GM12874 (cell line): ENCODE data around the gene P2RX7.

ENCODE experiments used
- TF ChIP-seq, protein P1 (sequence below): IDR thresholded peaks from 2 replicates; pipeline ENCODE4 v1.5.1; 2011; ENCODE audit warnings: low read depth, mild to moderate bottlenecking, control low read depth, low read length, moderate library complexity; ENCODE audit not compliant: insufficient read depth

The P2RX7 gene

DNA sequence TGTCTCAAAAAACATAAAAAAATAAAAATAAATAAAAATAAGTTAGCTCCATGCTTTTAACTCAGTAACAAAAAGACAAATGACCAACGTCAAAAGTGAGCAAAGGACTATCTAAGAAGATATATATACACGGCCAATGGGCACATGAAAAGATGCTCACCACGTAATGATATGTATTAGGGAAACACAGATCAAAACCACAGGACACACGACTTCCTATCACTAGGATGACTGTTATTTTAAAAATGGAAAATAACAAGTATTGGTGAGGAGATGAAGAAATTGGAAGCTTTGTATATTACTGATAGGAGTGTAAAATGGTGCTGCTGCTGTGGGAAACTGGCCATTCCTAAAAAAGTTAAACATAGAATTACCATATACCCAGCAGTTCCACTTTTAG lies 20.2 kb upstream of the P2RX7 start:
- TF ChIP-seq, protein P1, sequence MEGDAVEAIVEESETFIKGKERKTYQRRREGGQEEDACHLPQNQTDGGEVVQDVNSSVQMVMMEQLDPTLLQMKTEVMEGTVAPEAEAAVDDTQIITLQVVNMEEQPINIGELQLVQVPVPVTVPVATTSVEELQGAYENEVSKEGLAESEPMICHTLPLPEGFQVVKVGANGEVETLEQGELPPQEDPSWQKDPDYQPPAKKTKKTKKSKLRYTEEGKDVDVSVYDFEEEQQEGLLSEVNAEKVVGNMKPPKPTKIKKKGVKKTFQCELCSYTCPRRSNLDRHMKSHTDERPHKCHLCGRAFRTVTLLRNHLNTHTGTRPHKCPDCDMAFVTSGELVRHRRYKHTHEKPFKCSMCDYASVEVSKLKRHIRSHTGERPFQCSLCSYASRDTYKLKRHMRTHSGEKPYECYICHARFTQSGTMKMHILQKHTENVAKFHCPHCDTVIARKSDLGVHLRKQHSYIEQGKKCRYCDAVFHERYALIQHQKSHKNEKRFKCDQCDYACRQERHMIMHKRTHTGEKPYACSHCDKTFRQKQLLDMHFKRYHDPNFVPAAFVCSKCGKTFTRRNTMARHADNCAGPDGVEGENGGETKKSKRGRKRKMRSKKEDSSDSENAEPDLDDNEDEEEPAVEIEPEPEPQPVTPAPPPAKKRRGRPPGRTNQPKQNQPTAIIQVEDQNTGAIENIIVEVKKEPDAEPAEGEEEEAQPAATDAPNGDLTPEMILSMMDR = no peak

DNA sequence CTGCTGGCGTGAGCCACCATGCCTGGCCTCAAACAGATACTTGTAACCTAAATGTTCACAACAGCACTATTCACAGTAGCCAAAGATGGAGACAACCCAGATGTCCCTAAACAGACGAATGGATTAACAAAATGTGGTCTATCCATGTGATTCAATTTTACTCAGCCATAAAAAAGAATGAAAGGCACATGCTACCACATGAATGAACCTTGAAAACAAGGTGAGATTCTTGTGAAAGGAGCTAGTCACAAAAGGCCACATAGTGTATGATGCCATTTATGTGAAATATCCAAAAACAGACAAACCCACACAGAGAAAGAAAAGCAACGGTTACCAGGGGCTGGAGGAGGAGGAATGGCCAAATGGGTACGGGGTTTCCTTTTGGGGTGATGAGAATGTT lies 19.6 kb upstream of the P2RX7 start:
- TF ChIP-seq, protein P1 = no peak

DNA sequence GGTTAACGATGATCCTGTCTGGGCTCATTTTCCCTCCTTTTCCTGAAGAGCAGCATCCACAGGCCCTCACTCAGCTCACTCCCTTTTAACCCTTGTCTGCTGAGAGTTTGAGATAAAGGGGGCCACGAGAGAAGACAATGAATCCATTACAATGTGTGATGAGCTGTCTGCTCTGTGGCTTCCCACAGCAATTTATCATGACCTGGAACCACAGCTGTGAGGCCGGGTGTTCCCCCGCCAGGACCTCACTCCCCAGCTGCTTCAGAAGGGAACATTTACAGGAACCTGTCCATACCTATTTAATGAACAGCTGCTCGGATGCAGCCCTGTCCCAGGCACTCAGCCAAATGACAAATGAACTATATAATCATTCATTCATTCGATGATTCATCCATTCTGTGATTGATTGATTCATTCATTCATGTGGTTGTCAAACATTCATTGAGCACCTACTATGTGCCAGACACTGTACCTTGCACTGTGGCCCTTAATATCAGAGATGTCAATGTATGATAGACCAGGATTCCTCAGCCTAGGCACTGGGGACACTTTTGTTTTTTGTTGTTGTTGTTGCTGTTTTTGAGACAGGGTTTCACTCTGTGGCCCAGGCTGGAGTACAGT lies 18.5 kb upstream of the P2RX7 start:
- TF ChIP-seq, protein P1 = no peak

DNA sequence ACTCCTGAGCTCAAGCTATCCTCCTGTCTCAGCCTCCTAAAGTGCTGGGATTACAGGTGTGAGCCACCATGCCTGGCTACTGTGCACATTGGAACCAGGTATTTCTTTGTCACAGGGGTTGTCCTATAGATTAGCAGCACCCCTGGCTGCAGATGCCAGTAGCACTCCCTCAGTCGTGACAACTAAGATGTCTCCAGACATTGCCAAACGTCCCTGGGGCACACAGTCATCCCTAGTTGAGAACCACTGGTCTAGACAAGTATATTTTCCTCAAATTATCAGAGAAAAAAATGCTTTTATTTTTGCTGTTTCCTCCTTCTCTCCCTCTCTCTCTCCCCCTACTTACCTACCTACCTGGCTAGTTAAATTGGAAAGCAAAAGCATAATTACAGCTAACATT lies 17.9 kb upstream of the P2RX7 start:
- TF ChIP-seq, protein P1 = no peak

DNA sequence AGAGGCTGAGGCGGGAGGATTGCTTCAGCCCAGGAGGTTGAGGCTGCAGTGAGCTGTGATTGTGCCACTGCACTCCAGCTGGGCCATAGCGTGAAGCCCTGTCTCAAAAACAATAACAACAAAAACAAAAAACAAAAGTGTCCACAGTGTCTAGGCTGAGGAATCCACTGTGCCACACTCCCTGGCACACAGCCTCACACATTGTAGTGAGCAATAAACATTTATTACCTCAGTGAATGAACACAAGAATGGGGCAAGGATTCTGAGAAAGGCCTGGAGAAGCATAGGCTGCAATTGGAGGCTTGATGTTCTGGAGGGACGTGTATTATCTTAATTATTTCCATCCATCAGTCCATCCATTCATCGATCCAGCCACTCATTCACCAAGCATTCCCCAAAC lies 17.1 kb upstream of the P2RX7 start:
- TF ChIP-seq, protein P1 = no peak

DNA sequence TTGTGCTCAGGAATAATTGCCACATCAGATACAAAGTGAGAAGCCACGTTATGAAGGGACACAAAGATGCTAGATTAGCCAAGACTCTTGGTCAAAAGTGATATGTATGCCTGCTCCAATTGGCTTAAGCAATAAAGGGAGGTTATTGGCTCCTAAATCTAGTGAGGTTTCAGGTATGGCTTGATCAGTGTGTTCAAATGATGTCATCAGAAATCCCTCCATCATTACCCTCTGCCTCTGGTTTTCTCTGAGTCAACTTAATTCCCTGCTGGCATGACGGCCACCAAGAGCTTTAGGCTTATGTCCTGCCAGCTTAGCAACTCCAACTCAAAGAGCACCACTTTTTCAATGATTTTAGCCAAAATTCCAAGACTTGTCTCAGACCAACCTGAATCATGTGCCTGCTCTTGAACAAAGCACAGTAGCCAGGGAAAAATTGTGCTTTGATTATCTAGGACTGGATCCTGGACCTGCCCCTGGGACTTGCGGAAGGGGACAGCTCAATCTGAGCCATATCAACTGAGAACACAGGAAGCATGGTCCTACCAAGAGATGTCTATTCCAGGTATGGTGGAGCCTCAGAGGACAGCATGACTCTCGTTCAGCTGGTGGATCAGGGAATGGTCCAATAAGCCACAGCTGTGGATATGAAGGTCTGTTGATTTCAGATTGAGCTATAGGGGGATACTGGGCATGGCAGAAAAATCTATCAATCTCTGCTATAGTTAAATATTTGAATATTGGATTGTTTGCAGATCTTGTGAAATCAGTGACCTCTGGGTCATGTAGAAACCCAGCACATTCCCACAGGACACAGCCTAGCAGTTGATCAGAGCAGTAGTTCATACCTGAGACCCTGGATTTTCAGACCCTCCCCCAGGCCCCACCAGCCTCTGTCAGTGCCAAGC lies 16.1 kb upstream of the P2RX7 start:
- TF ChIP-seq, protein P1 = no peak

DNA sequence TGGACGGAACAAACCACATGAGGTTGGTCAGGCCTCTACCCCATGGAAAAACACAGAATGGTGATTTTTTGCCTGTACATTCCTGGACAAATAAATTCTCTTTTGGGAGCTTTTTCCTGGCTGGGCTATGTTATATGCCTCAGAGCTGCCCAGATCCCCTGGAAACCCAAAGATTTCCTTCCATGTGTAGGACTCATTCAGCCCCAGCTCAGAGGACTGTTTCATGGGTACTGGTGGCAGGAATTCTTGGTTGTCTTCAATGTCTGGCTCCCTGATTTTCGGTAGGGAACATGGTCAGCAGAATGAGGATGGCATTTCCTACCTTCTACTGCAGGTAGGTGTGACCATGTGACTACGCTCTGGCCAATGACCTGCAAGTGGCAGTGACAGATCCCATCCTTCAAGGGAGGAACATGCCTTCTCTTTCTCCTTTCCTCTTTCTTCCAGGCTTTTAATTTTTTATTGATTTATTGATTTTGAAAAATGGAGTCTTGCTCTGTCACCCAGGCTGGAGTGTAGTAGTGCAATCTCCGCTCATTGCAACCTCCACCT lies 15.4 kb upstream of the P2RX7 start:
- TF ChIP-seq, protein P1 = no peak
